GM10266 (cell line): ENCODE measurements around the gene FAM193B.
"Not testable (repeated sequence)": the region's sequence is repeated elsewhere in the genome, so short reads cannot be mapped to it uniquely, and the experiment has no call there.

Source experiments
- DNase-seq: peaks from one replicate; pipeline ENCODE4 v3.0.0; 2012; ENCODE audit errors: extremely low spot score
- CTCF ChIP-seq: IDR thresholded peaks from 2 replicates; pipeline ENCODE4 v1.5.1; 2012; ENCODE audit warnings: mild to moderate bottlenecking, low read depth; ENCODE audit not compliant: control insufficient read depth, insufficient read depth; ENCODE audit errors: missing control alignments

FAM193B gene

GRCh38 chr5:177537389-177538361 lies 16.7 kb downstream of the FAM193B start:
- no peak for DNase-seq

GRCh38 chr5:177536386-177536785 lies 18.0 kb downstream of the FAM193B start:
- no peak for DNase-seq
- no peak for TF ChIP-seq CTCF

More at GRCh38 chr5:177537389-177538361, 16.7 kb downstream of the FAM193B start:
- TF ChIP-seq CTCF, result no peak

- TF ChIP-seq CTCF, result no peak
- no peak for DNase-seq
Observed at GRCh38 chr5:177535125-177535524, 19.2 kb downstream of the FAM193B start.

- DNase-seq, result not testable (repeated sequence)
Observed at GRCh38 chr5:177534433-177534832, 19.9 kb downstream of the FAM193B start.

- no peak for DNase-seq
- no peak for TF ChIP-seq CTCF
Observed at GRCh38 chr5:177531209-177531940, 23.0 kb downstream of the FAM193B start.

- no peak for TF ChIP-seq CTCF
- DNase-seq, result no peak
Observed at GRCh38 chr5:177530638-177531037, 23.7 kb downstream of the FAM193B start.

- no peak for TF ChIP-seq CTCF
- DNase-seq, result no peak
Observed at GRCh38 chr5:177529247-177530203, 24.8 kb downstream of the FAM193B start.
